Astrocyte of the spinal cord (primary cell): Measurements from ENCODE around the gene NHSL1.

Experiments used
- DNase-seq: peaks from one replicate; pipeline ENCODE4 v3.0.0; 2011; ENCODE audit warnings: low read depth, low spot score
- H3K4me3 ChIP-seq: 2 replicates; pipeline ENCODE4 v1.5.1; 2011; ENCODE audit warnings: low read depth, mild to moderate bottlenecking, low read length, moderate library complexity
- in situ Hi-C: cut with HindIII; loops from 2 replicates; pipeline ENCODE4 v1.10.0; 2017; ENCODE audit warnings: low sequenced_read_pairs
- TF ChIP-seq, protein P1 (sequence below): IDR thresholded peaks from 2 replicates; pipeline ENCODE4 v1.5.1; 2012; ENCODE audit warnings: low read depth, mild to moderate bottlenecking, low read length, inconsistent platforms

NHSL1 gene

DNA sequence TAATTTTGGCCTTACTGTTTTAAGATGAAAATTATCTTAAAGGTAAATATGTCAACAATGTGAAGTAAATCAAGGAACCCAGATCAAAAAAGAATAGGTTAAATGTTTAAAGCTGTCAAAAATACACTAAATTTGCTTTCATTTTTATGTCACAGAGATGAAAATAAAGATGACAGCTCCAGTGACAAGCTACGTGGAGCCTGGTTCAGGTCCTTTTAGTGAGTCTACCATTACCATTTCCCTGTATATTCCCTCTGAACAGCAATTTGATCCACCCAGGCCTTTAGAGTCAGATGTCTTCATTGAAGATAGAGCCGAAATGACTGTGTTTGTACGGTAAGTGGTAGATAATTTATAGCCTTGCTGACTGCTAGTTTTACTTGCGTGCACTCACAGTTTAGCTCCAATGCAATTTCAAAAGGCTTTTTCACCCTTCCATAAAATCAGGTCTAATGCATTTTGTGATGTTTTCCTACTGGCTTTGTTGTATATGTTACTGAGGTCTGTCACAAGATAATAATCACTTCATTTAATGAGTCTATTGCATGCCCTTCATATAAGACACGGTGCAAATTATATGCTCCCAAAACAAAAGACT is 93.4 kb downstream of the NHSL1 start:
- TF ChIP-seq, protein P1, sequence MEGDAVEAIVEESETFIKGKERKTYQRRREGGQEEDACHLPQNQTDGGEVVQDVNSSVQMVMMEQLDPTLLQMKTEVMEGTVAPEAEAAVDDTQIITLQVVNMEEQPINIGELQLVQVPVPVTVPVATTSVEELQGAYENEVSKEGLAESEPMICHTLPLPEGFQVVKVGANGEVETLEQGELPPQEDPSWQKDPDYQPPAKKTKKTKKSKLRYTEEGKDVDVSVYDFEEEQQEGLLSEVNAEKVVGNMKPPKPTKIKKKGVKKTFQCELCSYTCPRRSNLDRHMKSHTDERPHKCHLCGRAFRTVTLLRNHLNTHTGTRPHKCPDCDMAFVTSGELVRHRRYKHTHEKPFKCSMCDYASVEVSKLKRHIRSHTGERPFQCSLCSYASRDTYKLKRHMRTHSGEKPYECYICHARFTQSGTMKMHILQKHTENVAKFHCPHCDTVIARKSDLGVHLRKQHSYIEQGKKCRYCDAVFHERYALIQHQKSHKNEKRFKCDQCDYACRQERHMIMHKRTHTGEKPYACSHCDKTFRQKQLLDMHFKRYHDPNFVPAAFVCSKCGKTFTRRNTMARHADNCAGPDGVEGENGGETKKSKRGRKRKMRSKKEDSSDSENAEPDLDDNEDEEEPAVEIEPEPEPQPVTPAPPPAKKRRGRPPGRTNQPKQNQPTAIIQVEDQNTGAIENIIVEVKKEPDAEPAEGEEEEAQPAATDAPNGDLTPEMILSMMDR, result no peak
- H3K4me3 ChIP-seq, result no peak overlapping the region
- in situ Hi-C loops, result no loop called here

DNA sequence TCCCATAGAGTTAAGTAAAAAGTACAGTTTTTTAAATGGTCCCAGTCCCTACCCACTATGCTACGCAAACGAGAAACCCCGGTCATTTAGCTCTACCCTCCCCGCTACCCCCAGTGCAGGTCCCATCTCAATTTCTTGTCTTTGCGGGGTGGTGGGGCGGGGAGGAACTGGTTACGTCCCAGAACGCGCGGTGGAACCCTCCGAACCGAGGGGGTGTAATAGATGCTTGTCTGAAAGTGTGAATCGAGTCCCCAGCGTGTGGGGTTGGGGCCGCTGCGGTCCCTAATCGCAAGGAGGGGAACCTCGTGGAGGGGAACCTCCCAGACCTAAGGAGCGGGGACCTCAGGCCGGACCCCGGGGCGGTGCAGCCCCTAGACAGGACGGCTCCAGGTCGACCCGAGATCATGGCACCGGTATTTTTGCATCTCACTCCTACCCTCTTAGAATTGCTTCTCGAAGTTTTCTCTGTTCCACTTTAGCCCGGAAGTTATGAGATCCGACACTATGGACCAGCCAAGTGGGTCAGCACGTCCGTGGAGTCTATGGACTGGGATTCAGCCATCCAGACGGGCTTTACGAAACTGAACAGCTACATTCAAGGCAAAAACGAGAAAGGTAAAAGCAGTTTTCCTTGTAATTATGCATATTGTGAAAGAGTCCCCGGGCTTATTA is 94.5 kb downstream of the NHSL1 start:
- TF ChIP-seq, protein P1, result no peak
- peak; percentile 28 for DNase-seq
- peak overlapping the region; percentile 79 for H3K4me3 ChIP-seq
- in situ Hi-C loops, result no loop called here

More for the DNA sequence above, 93.4 kb downstream of the NHSL1 start:
- DNase-seq, result no peak

DNA sequence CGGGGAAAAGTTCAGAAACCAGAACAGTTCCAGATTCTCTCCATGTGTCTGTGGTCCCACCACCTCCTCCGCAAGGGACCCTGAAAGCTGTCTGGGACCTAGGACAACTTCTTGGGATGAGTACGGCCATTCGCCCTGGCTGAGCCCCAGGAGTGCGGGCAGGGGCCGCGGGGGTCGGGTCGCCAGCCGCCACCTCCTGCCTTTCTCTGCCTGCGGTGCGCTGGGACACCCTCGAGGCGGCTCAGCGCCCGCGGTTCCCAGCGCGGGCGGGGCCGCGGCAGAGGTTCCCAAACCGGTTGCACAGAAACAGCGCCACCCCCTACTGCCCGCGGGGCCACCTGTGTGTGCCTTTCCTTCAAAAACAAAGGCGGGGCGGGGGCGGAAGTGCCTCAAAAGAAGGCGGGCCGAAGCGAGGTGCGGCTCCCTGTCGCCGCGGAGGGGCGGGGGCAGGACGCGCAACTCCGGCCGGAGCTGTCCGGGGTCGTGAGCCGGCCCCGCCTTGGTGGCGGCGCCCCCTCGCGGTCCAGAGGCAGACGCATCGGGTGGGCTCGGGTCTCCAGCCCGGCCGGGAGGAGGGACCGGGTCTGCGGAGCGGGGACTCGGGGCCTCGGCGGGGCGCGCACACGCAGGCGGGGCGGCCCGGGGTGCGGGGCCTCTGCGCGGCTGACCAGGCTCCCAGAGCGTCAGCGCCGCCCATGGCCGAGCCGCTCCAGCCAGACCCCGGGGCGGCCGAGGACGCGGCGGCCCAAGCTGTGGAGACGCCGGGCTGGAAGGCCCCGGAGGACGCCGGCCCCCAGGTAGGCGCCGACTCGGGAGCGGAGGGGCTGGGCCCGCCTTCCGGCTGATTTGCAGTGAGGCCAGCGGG is 95.3 kb downstream of the NHSL1 start, which contains the start of gene HEBP2:
TSS of gene HEBP2 (plus strand) at position 423 of the 865 bp plus-strand sequence. CDS start at position 696, 273 bp downstream.
- in situ Hi-C loops, result no loop called here
- TF ChIP-seq, protein P1, result peak; percentile 57
- DNase-seq, result peak; percentile 91
- peak within 1 kb of the TSS; percentile 79 for H3K4me3 ChIP-seq

DNA sequence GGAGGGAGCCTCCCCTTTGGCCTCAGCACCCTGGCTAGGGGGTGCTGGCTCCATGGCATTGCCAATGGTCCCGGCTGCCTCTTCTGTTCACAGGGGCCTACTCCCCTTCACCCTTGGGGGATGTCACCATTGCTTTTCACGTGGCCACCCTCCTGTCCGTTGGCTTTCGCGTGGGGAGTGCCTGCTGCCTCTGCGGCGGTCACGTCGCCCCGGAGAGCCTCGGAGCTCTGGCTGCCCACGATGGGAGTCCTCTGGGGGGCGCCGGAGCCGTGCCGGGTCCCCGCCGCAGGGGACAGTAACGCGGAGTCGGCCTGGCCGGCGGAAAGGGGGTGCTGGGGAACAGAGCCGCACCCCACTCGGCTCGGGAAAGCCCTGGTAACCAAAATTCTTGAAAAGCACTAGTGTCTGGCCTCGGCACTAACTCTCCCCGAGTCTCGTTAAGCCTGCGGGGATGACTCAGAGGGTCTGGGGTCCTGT is 95.9 kb downstream of the NHSL1 start:
- in situ Hi-C loops, result no loop called here
- TF ChIP-seq, protein P1, result peak; percentile 42
- DNase-seq, result no peak
- H3K4me3 ChIP-seq, result peak overlapping the region; percentile 79

DNA sequence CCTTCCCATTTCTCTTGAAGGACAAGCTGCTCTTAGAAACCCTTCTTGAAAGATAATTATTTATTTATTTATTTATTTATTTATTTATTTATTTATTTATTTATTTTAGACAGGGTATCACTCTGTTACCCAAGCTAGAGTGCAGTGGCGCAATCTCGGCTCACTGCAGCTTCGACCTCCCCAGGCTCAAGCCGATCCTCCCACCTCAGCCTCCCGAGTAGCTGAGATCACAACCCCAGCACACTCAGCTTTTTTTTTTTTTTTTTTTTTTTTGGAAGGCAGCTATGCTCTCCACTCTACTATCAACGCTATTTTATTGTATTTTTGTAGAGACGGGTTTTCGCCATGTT is 96.5 kb downstream of the NHSL1 start:
- TF ChIP-seq, protein P1, result no peak
- H3K4me3 ChIP-seq, result no peak overlapping the region
- in situ Hi-C loops, result no loop called here
- no peak for DNase-seq

DNA sequence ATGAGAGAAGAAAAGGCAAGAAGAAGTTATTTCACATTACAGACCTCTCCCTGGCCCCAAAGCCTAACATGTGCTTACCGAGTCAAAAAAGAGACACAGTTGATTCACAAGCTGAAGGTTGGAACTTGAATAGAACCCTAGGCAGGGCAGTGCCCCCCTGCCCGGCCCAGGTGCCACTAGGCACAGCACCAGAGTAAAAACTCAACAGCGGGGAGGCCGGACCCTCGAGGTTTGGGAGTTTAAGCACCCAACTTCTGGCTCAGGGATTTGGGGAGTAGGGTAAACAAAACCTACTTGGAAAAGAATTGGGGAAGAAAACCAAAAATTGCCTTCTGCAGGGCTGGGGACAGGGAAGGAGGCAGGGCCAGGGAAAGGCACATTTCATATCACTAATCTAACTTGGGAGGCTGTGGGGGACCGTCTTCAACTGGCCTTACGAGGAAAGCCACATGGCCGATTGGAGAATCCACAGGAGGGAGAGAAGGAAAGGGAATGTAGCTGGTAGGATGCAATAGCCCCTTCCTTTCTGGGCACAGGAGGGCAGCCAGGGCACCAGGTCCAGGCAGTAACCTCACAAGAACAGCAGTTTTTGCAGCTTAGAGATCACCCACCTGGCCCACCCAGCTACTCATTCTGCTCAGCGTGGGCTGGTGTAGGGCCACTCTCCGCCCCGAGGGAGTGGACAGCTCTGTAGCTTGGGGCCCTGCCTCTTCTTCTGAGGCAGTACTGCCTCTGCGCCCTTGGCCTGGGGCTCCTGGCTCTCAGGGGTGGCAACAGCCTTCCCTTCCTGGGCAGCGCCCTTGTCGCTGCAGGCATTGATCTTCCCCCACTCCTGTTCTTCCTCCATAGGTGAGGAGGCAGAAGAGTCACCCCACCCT is 97.1 kb downstream of the NHSL1 start:
- H3K4me3 ChIP-seq, result no peak overlapping the region
- TF ChIP-seq, protein P1, result no peak
- DNase-seq, result no peak
- in situ Hi-C loops, result no loop called here
